ENCODE data around the gene ZNF200. TPM values are rescaled to one million over a fixed set of nuclear protein-coding genes. Genes with fewer than 3 reads are reported as not detected.

ZNF200 gene
- total and polyA plus RNA-seq, 2 of the 13 experiments (the other 11 are each of a cell fraction or from before 2014, with no cell fraction given), result 3.5 to 16.5 TPM

DNA sequence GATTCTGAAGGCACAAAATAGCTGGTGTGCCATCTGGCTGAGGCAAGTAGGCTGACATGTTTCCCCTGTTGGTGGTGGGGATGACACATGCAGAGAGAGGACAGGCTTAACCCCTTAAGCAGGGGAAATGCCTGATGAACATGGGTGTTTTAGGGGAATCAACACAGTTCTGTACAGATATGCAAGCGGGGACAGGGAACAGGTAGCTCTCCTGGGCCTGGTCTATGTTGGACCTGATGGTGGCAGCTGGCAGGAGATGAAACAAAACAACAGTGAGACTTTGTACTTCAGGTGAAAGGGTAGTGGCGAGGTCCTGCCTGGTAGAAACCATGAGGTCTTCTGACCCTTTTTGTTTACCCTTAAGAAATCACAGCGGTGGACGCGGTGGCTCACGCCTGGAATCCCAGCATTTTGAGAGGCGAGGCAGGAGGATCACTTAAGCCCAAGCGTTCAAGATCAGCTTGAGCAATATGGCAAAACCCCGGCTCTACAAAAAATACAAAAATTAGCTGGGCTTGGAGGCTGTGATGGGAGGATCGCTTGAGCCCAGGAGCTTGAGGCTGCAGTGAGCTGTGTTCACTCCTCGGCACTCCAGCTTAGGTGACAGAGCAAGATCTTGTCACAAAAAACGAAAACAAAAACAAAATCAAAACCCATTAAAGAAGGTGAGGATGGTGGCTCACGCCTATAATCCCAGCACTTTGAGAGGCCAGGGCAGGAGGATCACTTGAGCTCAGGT, 36.5 kb downstream of the ZNF200 start (continued):
- TF ChIP-seq, protein P1, sequence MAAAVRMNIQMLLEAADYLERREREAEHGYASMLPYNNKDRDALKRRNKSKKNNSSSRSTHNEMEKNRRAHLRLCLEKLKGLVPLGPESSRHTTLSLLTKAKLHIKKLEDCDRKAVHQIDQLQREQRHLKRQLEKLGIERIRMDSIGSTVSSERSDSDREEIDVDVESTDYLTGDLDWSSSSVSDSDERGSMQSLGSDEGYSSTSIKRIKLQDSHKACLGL (CRISPR knock-in tag; IDR thresholded peaks at IDR 0.05), result no peak
- peak; percentile 16; the same call in 1 of the 2 replicates for TF ChIP-seq MYC (CRISPR knock-in tag; IDR thresholded peaks at IDR 0.05; ENCODE audit: borderline replicate concordance)
- TF ChIP-seq ZNF546 (CRISPR knock-in tag; conservative IDR thresholded peaks at IDR 0.05), result 0 out of 2 replicates have a peak, but pooled peaks have one; percentile 40
- TF ChIP-seq, protein P2, sequence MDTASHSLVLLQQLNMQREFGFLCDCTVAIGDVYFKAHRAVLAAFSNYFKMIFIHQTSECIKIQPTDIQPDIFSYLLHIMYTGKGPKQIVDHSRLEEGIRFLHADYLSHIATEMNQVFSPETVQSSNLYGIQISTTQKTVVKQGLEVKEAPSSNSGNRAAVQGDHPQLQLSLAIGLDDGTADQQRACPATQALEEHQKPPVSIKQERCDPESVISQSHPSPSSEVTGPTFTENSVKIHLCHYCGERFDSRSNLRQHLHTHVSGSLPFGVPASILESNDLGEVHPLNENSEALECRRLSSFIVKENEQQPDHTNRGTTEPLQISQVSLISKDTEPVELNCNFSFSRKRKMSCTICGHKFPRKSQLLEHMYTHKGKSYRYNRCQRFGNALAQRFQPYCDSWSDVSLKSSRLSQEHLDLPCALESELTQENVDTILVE (CRISPR knock-in tag; IDR thresholded peaks at IDR 0.05), result no peak
- no peak for TF ChIP-seq ZFP36L2 (CRISPR knock-in tag; IDR thresholded peaks at IDR 0.05)
- TF ChIP-seq RARG (CRISPR knock-in tag; IDR thresholded peaks at IDR 0.05; ENCODE audit: low read depth), result no peak
- TF ChIP-seq ZNF367 (CRISPR knock-in tag; IDR thresholded peaks at IDR 0.05; ENCODE audit: borderline replicate concordance), result no peak
- TF ChIP-seq, protein P3, sequence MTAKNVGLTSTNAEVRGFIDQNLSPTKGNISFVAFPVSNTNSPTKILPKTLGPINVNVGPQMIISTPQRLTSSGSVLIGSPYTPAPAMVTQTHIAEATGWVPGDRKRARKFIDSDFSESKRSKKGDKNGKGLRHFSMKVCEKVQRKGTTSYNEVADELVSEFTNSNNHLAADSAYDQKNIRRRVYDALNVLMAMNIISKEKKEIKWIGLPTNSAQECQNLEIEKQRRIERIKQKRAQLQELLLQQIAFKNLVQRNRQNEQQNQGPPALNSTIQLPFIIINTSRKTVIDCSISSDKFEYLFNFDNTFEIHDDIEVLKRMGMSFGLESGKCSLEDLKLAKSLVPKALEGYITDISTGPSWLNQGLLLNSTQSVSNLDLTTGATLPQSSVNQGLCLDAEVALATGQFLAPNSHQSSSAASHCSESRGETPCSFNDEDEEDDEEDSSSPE (CRISPR knock-in tag; IDR thresholded peaks at IDR 0.05), result 0 out of 2 replicates have a peak, but pooled peaks have one; percentile 22
- 0 out of 2 replicates have a peak, but pooled peaks have one; percentile 36 for TF ChIP-seq ZNF619 (CRISPR knock-in tag; IDR thresholded peaks at IDR 0.05)
- 0 out of 2 replicates have a peak, but pooled peaks have one; percentile 42 for TF ChIP-seq SMYD3 (CRISPR knock-in tag; IDR thresholded peaks at IDR 0.05)
- TF ChIP-seq SP4 (CRISPR knock-in tag; IDR thresholded peaks at IDR 0.05), result no peak
- TF ChIP-seq, protein P4, sequence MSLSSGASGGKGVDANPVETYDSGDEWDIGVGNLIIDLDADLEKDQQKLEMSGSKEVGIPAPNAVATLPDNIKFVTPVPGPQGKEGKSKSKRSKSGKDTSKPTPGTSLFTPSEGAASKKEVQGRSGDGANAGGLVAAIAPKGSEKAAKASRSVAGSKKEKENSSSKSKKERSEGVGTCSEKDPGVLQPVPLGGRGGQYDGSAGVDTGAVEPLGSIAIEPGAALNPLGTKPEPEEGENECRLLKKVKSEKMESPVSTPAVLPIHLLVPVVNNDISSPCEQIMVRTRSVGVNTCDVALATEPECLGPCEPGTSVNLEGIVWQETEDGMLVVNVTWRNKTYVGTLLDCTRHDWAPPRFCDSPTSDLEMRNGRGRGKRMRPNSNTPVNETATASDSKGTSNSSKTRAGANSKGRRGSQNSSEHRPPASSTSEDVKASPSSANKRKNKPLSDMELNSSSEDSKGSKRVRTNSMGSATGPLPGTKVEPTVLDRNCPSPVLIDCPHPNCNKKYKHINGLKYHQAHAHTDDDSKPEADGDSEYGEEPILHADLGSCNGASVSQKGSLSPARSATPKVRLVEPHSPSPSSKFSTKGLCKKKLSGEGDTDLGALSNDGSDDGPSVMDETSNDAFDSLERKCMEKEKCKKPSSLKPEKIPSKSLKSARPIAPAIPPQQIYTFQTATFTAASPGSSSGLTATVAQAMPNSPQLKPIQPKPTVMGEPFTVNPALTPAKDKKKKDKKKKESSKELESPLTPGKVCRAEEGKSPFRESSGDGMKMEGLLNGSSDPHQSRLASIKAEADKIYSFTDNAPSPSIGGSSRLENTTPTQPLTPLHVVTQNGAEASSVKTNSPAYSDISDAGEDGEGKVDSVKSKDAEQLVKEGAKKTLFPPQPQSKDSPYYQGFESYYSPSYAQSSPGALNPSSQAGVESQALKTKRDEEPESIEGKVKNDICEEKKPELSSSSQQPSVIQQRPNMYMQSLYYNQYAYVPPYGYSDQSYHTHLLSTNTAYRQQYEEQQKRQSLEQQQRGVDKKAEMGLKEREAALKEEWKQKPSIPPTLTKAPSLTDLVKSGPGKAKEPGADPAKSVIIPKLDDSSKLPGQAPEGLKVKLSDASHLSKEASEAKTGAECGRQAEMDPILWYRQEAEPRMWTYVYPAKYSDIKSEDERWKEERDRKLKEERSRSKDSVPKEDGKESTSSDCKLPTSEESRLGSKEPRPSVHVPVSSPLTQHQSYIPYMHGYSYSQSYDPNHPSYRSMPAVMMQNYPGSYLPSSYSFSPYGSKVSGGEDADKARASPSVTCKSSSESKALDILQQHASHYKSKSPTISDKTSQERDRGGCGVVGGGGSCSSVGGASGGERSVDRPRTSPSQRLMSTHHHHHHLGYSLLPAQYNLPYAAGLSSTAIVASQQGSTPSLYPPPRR (CRISPR knock-in tag; IDR thresholded peaks at IDR 0.05; ENCODE audit: borderline replicate concordance), result no peak
- no peak for TF ChIP-seq KDM5B (CRISPR knock-in tag; IDR thresholded peaks at IDR 0.05; ENCODE audit: borderline replicate concordance)
- TF ChIP-seq ZNF446 (CRISPR knock-in tag; IDR thresholded peaks at IDR 0.05), result no peak
- TF ChIP-seq, protein P5, sequence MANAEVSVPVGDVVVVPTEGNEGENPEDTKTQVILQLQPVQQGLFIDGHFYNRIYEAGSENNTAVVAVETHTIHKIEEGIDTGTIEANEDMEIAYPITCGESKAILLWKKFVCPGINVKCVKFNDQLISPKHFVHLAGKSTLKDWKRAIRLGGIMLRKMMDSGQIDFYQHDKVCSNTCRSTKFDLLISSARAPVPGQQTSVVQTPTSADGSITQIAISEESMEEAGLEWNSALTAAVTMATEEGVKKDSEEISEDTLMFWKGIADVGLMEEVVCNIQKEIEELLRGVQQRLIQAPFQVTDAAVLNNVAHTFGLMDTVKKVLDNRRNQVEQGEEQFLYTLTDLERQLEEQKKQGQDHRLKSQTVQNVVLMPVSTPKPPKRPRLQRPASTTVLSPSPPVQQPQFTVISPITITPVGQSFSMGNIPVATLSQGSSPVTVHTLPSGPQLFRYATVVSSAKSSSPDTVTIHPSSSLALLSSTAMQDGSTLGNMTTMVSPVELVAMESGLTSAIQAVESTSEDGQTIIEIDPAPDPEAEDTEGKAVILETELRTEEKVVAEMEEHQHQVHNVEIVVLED (CRISPR knock-in tag; IDR thresholded peaks at IDR 0.05; ENCODE audit: borderline replicate concordance), result peak; percentile 34; the same call in 1 of the 2 replicates
- TF ChIP-seq MEIS1 (CRISPR knock-in tag; IDR thresholded peaks at IDR 0.05; ENCODE audit: borderline replicate concordance), result no peak
- no peak for TF ChIP-seq NRL (CRISPR knock-in tag; IDR thresholded peaks at IDR 0.05; ENCODE audit: borderline replicate concordance)
- TF ChIP-seq JUND (CRISPR knock-in tag; IDR thresholded peaks at IDR 0.05), result no peak
- TF ChIP-seq HNF4G (IDR thresholded peaks at IDR 0.05; ENCODE audit: borderline replicate concordance, low read depth, low read length), result peak; percentile 78
- peak; percentile 76; the same call in 1 of the 2 replicates for TF ChIP-seq HNF4G (CRISPR knock-in tag; IDR thresholded peaks at IDR 0.05; ENCODE audit: borderline replicate concordance, low read depth)

Data from HepG2 (cell line).